Measurements from ENCODE around the gene TSPAN11. TPM values are rescaled to one million over a fixed set of nuclear protein-coding genes. Genes with fewer than 3 reads are reported as not detected.

Gene TSPAN11
- total RNA-seq, 1 donor from 2014 or later = 2.5 TPM

GRCh38 chr12:30988646-30989286, 62.2 kb downstream of the TSPAN11 start:
- H3K27me3 ChIP-seq = no peaks in the 10 kb centered on the region
- H3K4me1 ChIP-seq = no peaks in the 10 kb centered on the region
- H3K36me3 ChIP-seq = no peaks in the 10 kb centered on the region
- DNase-seq (ENCODE audit: extremely low spot score in 2 of 2) = no peak
- H3K4me3 ChIP-seq = no peak overlapping the region
- intact Hi-C loops (cut with DNase I) = loop anchor here (10.0 kb wide), 1 partner anchor 134 kb away; no protein-coding TSS in a partner anchor
- TF ChIP-seq POLR2AphosphoS5 (IDR thresholded peaks at IDR 0.05; ENCODE audit: insufficient read depth in 1 of 2, low read depth in 1 of 2) (no peak), POLR2A (IDR thresholded peaks at IDR 0.05) (no peak), CTCF (IDR thresholded peaks at IDR 0.05) (no peak)
- H3K9me3 ChIP-seq = no peaks in the 10 kb centered on the region
- no peak overlapping the region for H3K27ac ChIP-seq

GRCh38 chr12:30989754-30990153, 63.2 kb downstream of the TSPAN11 start:
- Histone ChIP-seq H3K27me3 (no peaks in the 10 kb centered on the region), H3K4me3 (no peak overlapping the region), H3K27ac (no peak overlapping the region), H3K4me1 (no peaks in the 10 kb centered on the region), H3K36me3 (no peaks in the 10 kb centered on the region), H3K9me3 (no peaks in the 10 kb centered on the region)
- no peak for TF ChIP-seq POLR2AphosphoS5 (IDR thresholded peaks at IDR 0.05; ENCODE audit: insufficient read depth in 1 of 2, low read depth in 1 of 2)
- TF ChIP-seq POLR2A (IDR thresholded peaks at IDR 0.05) = no peak
- no peak for TF ChIP-seq CTCF (IDR thresholded peaks at IDR 0.05)
- DNase-seq (ENCODE audit: extremely low spot score in 2 of 2) = no peak
- intact Hi-C loops (cut with DNase I) = loop anchor here (10.0 kb wide), 1 partner anchor 135 kb away; no protein-coding TSS in a partner anchor

GRCh38 chr12:30990316-30990715, 63.8 kb downstream of the TSPAN11 start:
- Histone ChIP-seq H3K36me3 (no peaks in the 10 kb centered on the region), H3K4me3 (no peak overlapping the region), H3K9me3 (no peaks in the 10 kb centered on the region), H3K4me1 (no peaks in the 10 kb centered on the region), H3K27ac (no peak overlapping the region), H3K27me3 (no peaks in the 10 kb centered on the region)
- TF ChIP-seq CTCF (IDR thresholded peaks at IDR 0.05) (no peak), POLR2A (IDR thresholded peaks at IDR 0.05) (no peak), POLR2AphosphoS5 (IDR thresholded peaks at IDR 0.05; ENCODE audit: insufficient read depth in 1 of 2, low read depth in 1 of 2) (no peak)
- no peak for DNase-seq (ENCODE audit: extremely low spot score in 2 of 2)
- intact Hi-C loops (cut with DNase I) = no loop called here

- DNase-seq (ENCODE audit: extremely low spot score in 2 of 2) = no peak
- no peaks in the 10 kb centered on the region for H3K36me3 ChIP-seq
- TF ChIP-seq POLR2A (IDR thresholded peaks at IDR 0.05) (no peak), CTCF (IDR thresholded peaks at IDR 0.05) (no peak), POLR2AphosphoS5 (IDR thresholded peaks at IDR 0.05; ENCODE audit: insufficient read depth in 1 of 2, low read depth in 1 of 2) (no peak)
- H3K27me3 ChIP-seq = no peaks in the 10 kb centered on the region
- no peaks in the 10 kb centered on the region for H3K9me3 ChIP-seq
- intact Hi-C loops (cut with DNase I) = no loop called here
- H3K4me1 ChIP-seq = no peaks in the 10 kb centered on the region
- no peak overlapping the region for H3K4me3 ChIP-seq
- no peak overlapping the region for H3K27ac ChIP-seq
Measured at GRCh38 chr12:30990776-30991175, 64.2 kb downstream of the TSPAN11 start.

GRCh38 chr12:30991466-30991865, 64.9 kb downstream of the TSPAN11 start:
- Histone ChIP-seq H3K36me3 (no peaks in the 10 kb centered on the region), H3K27me3 (no peaks in the 10 kb centered on the region), H3K4me3 (no peak overlapping the region), H3K4me1 (no peaks in the 10 kb centered on the region), H3K9me3 (no peaks in the 10 kb centered on the region), H3K27ac (no peak overlapping the region)
- DNase-seq (ENCODE audit: extremely low spot score in 2 of 2) = no peak
- intact Hi-C loops (cut with DNase I) = no loop called here
- TF ChIP-seq POLR2A (IDR thresholded peaks at IDR 0.05) = no peak
- no peak for TF ChIP-seq CTCF (IDR thresholded peaks at IDR 0.05)
- TF ChIP-seq POLR2AphosphoS5 (IDR thresholded peaks at IDR 0.05; ENCODE audit: insufficient read depth in 1 of 2, low read depth in 1 of 2) = no peak
